NCI-H2227 (cell line): ENCODE measurements around the gene SPDYE3.
"Not testable (repeated sequence)": the region's sequence is repeated elsewhere in the genome, so short reads cannot be mapped to it uniquely, and the experiment has no call there.

Experiments used
- DNase-seq: peaks from one replicate; lab custom pipeline; 2025; ENCODE audit not compliant: unreplicated experiment; lab: John Stamatoyannopoulos, UW

The SPDYE3 gene

DNA sequence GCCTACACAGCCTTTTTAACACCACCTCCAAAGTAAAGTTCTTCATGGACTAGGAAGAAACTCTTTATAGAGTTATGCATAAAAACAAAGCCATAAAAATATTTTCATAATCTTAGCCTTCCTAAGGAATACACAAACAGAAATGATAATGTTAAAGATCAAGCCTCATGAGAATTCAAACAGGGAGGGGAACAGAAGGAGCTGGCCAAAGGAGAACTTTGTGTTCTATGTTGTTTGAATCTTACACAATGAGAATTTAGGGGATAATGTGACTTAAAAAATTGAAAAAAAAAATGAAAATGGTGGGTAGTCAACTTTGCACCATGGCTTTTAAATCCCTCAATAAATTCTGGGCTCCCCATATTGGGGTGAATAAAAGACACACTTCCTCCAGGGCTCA is 41.3 kb downstream of the SPDYE3 start:
- no peak for DNase-seq

DNA sequence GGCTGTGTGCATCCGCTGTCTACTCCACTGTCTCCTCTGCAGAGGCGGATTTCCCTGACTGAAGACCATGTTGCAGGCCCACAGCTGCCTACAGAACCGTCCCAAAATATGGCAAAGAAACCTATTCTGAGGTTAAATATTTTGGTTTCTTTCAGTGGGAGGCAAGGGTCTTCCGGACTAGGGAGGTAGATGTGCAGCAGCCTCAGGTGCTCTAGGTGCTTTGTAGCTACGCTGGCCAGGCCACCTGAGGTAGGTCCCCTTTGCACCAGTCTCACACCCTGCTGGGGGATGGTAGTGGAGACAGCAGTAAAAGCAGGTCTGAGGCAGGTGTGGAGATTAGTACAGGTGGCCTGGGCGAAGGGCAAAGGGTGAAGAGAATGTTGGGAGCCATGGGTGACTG is 42.3 kb downstream of the SPDYE3 start:
- DNase-seq: no peak

DNA sequence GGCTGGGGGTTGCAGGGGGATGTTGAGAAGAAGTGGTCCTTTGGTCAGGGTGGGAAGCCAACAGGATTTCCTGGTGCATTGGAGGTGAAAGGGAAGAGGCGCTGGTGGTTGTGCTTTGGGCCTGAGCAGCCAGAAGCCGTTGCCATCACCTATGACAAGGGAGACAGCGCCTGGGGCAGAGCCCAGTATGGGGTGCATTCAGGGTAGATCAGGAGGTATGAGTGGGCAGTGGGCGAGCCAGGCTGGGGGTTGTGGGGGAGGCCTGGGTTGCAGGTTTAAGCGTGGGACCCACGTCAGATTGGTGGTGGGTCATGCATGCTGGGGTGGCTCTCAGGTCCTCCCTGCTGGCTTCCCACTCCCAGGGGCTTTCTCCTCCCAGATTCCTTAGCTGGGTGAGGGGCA is 44.2 kb downstream of the SPDYE3 start:
- DNase-seq: no peak

GRCh38 chr7:100352230-100352781 is 44.8 kb downstream of the SPDYE3 start:
- DNase-seq: not testable (repeated sequence)

- no peak for DNase-seq
These were observed 45.6 kb downstream of the SPDYE3 start for GRCh38 chr7:100352984-100353684.

DNA sequence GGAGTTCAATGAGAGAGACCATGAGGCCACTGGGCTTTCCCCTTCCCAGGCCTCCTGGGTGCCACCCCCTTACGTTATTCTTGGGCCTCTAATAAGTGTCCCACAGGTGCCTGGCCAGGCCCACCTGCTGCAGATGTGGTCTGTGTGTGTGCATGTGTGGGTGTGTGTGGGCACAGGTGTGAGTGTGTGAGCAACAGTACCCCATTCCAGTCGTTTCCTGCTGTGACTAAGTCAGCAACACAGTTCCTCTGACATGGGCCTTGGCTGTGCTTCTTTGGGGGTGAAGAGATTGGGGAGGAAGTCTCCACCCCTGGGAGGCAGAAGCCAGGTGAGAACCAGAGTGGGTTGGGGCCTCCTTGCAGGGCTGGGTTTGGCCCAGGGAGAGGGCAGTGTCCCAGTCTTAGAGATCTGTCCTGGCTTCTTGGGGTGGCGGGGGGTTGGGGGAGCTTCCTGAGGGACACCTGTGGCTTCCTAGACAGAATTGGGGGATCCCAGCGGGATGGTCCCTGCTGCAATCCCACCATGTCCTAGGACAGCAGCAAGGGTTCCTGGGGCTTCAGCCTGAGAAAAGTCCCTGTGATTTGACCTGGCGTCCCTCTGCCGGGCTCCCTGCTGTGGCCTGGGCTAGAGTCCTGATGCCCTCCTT is 46.3 kb downstream of the SPDYE3 start:
- DNase-seq: no peak

- no peak for DNase-seq
These were observed 49.0 kb downstream of the SPDYE3 start for GRCh38 chr7:100356416-100357068.

- DNase-seq: no peak
These were observed 49.6 kb downstream of the SPDYE3 start for GRCh38 chr7:100357131-100357561.

GRCh38 chr7:100358027-100358856 is 50.7 kb downstream of the SPDYE3 start, which contains the start of gene PILRB:
Gene PILRB, plus strand, starts transcription at chr7:100358117. Its CDS starts 186 bp downstream, at chr7:100358303.
- DNase-seq: no peak

GRCh38 chr7:100358857-100359212 is 51.3 kb downstream of the SPDYE3 start:
- no peak for DNase-seq

- no peak for DNase-seq
These were observed 52.8 kb downstream of the SPDYE3 start for GRCh38 chr7:100360135-100360854.

- no peak for DNase-seq
These were observed 55.6 kb downstream of the SPDYE3 start for GRCh38 chr7:100363098-100363497.

DNA sequence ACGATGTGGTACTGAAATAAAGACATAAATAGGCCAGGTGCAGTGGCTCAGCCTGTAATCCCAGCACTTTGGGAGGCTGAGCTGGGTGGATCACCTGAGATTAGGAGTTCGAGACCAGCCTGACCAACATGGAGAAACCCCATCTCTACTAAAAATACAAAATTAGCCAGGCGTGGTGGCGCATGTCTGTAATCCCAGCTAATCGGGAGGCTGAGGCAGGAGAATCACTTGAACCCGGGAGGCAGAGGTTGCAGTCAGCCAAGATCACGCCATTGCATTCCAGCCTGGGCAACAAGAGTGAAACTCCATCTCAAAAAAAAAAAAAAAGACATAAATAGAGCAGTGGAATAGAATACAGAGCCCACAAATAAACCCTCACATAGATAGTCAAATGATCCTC is 56.3 kb downstream of the SPDYE3 start:
- DNase-seq: not testable (repeated sequence)

DNA sequence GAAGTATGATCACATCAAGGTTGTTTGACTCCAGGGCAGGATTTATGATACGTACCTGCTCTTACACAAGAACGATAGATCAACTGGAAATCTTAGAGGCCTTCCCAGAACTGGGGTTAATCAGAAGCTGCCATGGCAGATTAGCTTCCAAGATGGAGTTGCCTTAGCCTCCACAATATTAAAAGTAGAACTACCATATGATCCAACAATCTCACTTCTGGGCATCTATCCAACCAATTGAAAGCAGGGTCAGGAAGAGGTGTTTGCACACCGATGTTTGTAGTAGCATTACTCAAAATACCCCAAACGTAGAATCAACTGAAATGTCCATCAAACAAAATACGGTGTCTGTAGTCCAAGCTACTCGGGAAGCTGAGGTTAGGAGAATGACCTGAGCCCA is 57.0 kb downstream of the SPDYE3 start:
- no peak for DNase-seq

GRCh38 chr7:100365998-100366367 is 58.5 kb downstream of the SPDYE3 start:
- not testable (repeated sequence) for DNase-seq

DNA sequence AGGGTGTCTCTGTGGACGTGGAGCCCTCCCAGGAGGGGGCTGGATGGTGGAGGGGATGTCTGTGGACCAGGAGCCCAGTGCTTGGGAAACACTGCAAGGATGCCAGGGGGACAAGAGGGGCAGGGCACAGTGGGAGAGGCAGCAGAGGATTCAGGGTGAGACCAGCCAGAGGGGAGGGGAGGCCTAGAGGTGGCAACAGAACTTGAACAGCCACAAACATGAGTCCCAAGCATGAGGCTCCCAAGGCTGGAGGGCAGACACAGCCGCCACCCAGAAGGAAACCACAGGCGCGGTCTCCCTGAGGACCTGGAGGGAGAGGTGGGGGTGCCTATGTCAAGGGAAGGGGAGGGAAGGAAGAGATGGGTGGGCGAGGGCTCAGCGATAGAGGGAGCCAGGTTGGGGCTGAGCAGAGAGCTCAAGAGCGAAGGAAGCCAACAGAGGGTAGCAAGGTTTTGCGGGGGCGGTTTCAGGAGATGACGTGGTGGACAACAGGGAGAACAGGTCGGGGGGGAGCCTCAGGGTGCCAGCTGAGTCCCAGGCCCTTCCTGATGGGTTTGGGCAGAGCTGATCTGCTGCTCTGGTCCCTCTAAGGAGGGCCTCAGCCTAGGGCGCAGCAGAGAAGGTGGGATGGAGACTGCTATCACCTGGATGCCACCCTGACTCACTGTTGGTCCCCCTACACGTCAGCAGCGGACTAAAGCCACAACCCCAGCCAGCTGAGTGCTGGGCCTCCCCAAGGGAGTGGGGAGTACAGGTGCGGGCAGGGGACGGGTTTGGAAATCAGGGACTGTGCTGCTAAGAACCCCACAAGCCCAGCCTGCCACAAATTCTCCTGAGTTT is 59.1 kb downstream of the SPDYE3 start:
- no peak for DNase-seq

DNA sequence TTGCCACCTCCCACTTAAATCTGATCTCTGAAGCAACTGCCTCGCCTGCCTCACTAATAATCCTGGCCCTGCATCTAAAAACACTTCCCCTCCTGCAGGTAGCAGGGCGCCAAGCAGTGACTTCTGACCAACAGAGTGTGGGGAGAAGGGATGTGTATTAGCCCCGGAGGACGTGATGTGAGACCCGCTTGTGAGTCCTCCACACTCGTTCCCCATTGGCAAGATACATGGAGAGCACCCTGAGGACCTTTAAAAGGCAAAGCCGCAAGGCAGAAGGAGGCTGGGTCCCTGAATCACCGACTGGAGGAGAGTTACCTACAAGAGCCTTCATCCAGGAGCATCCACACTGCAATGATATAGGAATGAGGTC is 59.7 kb downstream of the SPDYE3 start:
- DNase-seq: no peak

DNA sequence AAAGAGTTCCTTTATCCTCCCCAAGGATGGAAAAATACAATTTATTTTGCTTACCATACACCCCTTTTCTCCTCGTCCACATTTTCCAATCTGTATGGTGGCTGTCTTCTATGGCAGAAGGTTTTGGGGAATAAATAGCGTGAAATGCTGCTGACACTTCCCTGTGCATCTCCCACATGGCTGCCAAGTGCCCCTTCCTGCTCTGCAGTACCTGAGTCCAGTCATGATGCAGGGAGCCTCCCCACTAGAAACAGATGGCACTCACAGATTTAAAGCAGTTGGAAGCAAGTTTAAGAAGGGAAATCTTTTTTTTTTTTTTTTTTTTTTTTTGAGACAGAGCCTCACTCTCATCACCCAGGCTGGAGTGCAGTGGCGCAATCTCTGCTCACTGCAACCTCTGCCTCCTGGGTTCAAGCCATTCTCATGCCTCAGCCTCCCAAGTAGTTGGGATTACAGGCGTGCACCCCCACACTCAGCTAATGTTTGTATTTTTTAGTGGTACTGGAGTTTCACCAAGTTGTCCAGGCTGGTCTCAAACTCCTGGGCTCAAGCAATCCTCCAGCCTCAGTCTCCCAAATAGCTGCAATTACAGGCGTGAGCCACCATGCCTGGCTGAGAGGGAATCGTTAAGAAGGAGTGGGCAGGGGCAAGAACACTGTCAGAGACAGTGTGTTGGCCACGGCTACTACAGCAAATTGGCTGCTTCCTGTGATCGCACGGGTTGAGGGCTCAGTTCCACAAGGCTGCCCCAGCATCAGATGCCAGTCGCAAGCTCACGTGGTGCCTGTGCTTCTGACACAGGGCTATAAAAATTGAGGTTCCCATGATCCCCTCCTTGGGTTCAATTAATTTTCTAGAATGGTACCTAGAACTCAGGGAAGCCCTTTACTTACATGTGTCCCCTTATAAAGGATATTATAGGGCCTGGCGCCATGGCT is 60.4 kb downstream of the SPDYE3 start:
- DNase-seq: no peak

- DNase-seq: no peak
These were observed 61.6 kb downstream of the SPDYE3 start for GRCh38 chr7:100369105-100369504.
